Stimulated activated memory B cell treated with anti-CD40 and anti-IgM and Interleukin-4, amounts not matched to agents 10 μg/mL and 1 μg/mL and 100 μg/mL, for 72 hours (primary cell): ENCODE data around the gene PDCD4.
A peak's percentile ranks its signal among the peaks of the same experiment; 100 is the strongest.

Experiments used
- ATAC-seq: fragments of 150-1000 bp; cut with Tn5 transposase; 2 replicates; pipeline ENCODE4 v1.10.0; 2021
- H3K27ac Mint-ChIP-seq: one replicate; pipeline ENCODE4 v1.8.0; 2022; ENCODE audit warnings: mild to moderate bottlenecking, mixed read lengths
- H3K27me3 Mint-ChIP-seq: one replicate; pipeline ENCODE4 v1.8.0; 2022; ENCODE audit warnings: mixed read lengths
- H3K36me3 Mint-ChIP-seq: one replicate; pipeline ENCODE4 v1.8.0; 2022; ENCODE audit warnings: mixed read lengths
- H3K4me1 Mint-ChIP-seq: one replicate; pipeline ENCODE4 v1.8.0; 2022; ENCODE audit warnings: mixed read lengths
- H3K4me3 Mint-ChIP-seq: one replicate; pipeline ENCODE4 v1.8.0; 2022; ENCODE audit warnings: mild to moderate bottlenecking, moderate library complexity, mixed read lengths
- H3K9me3 Mint-ChIP-seq: one replicate; pipeline ENCODE4 v1.8.0; 2022; ENCODE audit warnings: mixed read lengths

Gene PDCD4

DNA sequence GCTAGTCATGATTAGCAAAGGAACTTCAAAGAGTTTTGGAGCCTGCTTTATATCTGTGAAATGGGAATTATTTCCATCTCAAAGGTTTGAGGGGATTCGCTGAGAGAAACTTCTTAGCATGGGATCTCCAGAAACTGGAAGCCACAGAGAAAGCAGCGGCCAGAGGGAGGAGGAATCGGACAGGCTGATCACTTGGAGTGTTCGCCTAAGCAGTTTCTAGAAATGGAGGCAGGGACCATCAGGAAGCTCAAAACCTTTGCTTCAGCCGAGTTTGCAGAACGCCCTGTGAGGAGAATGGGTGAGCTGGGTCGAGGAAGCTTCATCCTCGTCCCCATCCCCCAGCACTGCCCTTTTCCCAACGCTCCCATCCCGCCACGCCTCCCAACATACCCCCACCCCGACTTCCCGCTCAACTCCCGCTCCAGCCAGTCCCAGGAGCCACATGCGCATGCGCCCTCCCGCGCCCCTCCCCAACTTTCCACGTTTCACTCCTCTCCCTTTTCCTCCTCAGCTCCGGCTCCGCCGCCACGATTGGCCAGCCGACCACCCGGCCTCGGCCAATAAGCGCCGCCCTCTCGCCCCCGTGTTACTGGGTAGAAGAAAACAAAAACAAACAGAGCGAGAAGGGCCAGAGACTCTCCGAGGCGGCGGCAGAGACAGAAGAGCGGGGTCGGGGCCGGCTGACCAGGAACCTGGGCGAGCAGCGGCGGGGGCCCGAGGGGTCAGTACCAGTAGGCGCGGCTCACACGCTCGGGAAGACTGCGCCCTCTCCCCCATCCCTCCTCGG lies at the start of gene PDCD4:
Gene PDCD4, plus strand, starts transcription at position 631 of the 787 bp plus-strand sequence. CDS start 4,100 bp downstream, outside the sequence.
- Mint-ChIP-seq H3K36me3 (no peaks in the 10 kb centered on the region), H3K4me1 (peaks cover 58% of the 10 kb centered on the region), H3K27ac (peak within 1 kb of the TSS; percentile 93), H3K27me3 (no peaks in the 10 kb centered on the region), H3K4me3 (peak within 1 kb of the TSS; percentile 86), H3K9me3 (no peaks in the 10 kb centered on the region)
- peak; percentile 93 for ATAC-seq

GRCh38 chr10:110822035-110822711 lies 49.6 kb upstream of the PDCD4 start:
- ATAC-seq, result no peak
- no peak overlapping the region for H3K4me3 Mint-ChIP-seq
- no peaks in the 10 kb centered on the region for H3K27me3 Mint-ChIP-seq
- H3K27ac Mint-ChIP-seq, result peak overlapping the region; percentile 33
- H3K4me1 Mint-ChIP-seq, result peaks cover 45% of the 10 kb centered on the region
- no peaks in the 10 kb centered on the region for H3K36me3 Mint-ChIP-seq
- no peaks in the 10 kb centered on the region for H3K9me3 Mint-ChIP-seq

- H3K4me1 Mint-ChIP-seq, result peaks cover 39% of the 10 kb centered on the region
- ATAC-seq, result no peak
- H3K9me3 Mint-ChIP-seq, result no peaks in the 10 kb centered on the region
- H3K27me3 Mint-ChIP-seq, result no peaks in the 10 kb centered on the region
- H3K4me3 Mint-ChIP-seq, result no peak overlapping the region
- no peaks in the 10 kb centered on the region for H3K36me3 Mint-ChIP-seq
- peak overlapping the region; percentile 33 for H3K27ac Mint-ChIP-seq
Observed at GRCh38 chr10:110822712-110823311, 48.9 kb upstream of the PDCD4 start.

GRCh38 chr10:110824152-110824441 lies 47.6 kb upstream of the PDCD4 start:
- H3K27ac Mint-ChIP-seq, result peak overlapping the region; percentile 33
- no peaks in the 10 kb centered on the region for H3K27me3 Mint-ChIP-seq
- no peaks in the 10 kb centered on the region for H3K9me3 Mint-ChIP-seq
- H3K4me1 Mint-ChIP-seq, result peaks cover 43% of the 10 kb centered on the region
- no peaks in the 10 kb centered on the region for H3K36me3 Mint-ChIP-seq
- ATAC-seq, result no peak
- H3K4me3 Mint-ChIP-seq, result no peak overlapping the region

GRCh38 chr10:110824660-110825059 lies 47.1 kb upstream of the PDCD4 start:
- Mint-ChIP-seq H3K9me3 (no peaks in the 10 kb centered on the region), H3K27me3 (no peaks in the 10 kb centered on the region), H3K4me3 (no peak overlapping the region), H3K36me3 (no peaks in the 10 kb centered on the region), H3K27ac (peak overlapping the region; percentile 33), H3K4me1 (peaks cover 45% of the 10 kb centered on the region)
- ATAC-seq, result no peak

- no peak overlapping the region for H3K4me3 Mint-ChIP-seq
- no peaks in the 10 kb centered on the region for H3K9me3 Mint-ChIP-seq
- H3K36me3 Mint-ChIP-seq, result no peaks in the 10 kb centered on the region
- peaks cover 53% of the 10 kb centered on the region for H3K4me1 Mint-ChIP-seq
- ATAC-seq, result no peak
- H3K27me3 Mint-ChIP-seq, result no peaks in the 10 kb centered on the region
- H3K27ac Mint-ChIP-seq, result peak overlapping the region; percentile 7
Observed at GRCh38 chr10:110825508-110825907, 46.2 kb upstream of the PDCD4 start.

GRCh38 chr10:110827410-110827809 lies 44.3 kb upstream of the PDCD4 start:
- H3K27ac Mint-ChIP-seq, result no peak overlapping the region
- no peaks in the 10 kb centered on the region for H3K9me3 Mint-ChIP-seq
- H3K4me1 Mint-ChIP-seq, result peaks cover 57% of the 10 kb centered on the region
- H3K4me3 Mint-ChIP-seq, result no peak overlapping the region
- H3K36me3 Mint-ChIP-seq, result no peaks in the 10 kb centered on the region
- ATAC-seq, result no peak
- no peaks in the 10 kb centered on the region for H3K27me3 Mint-ChIP-seq

DNA sequence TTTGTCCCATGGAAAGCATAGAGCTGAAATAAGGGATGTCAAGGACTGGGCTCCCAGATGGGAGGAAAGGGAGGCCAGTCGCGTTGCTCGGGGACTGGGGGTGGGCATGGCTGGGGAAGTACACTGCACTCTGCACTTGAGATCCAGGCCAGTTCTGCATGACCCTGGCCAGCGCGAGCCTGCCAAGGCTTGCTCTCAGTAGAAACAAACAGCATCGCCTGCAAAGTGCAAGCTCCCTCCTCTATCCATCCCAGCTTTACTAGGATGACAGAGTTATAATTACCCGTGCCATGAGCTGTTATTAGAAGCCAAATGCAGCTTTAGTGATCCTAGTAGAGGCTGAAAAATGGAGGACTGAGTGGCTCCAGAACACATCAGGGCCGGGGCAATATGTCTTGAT lies 43.9 kb upstream of the PDCD4 start:
- Mint-ChIP-seq H3K36me3 (no peaks in the 10 kb centered on the region), H3K4me1 (peaks cover 53% of the 10 kb centered on the region), H3K4me3 (no peak overlapping the region), H3K9me3 (no peaks in the 10 kb centered on the region), H3K27ac (no peak overlapping the region), H3K27me3 (no peaks in the 10 kb centered on the region)
- no peak for ATAC-seq

DNA sequence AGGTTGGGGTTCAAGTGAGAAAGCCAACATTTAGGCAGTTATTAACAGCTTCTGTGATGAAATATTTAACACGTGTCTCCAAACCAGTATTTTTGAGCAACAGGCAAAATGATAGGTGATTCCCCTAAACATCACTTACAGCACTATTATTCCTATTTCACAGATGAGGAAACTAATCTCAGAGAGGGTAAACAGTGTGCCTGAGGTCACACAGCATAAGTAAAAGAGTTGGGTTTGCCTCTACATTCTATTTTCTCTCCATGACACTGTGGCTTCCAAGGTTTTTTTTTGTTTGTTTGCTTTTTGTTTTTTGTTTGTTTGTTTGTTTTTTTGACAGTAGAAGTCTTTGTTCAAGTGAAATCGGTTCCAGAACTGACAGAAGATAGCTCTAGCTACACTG lies 43.2 kb upstream of the PDCD4 start:
- Mint-ChIP-seq H3K27ac (no peak overlapping the region), H3K27me3 (no peaks in the 10 kb centered on the region)

GRCh38 chr10:110829721-110830410 lies 41.9 kb upstream of the PDCD4 start:
- peak; percentile 63 for ATAC-seq
- Mint-ChIP-seq H3K36me3 (no peaks in the 10 kb centered on the region), H3K4me1 (peaks cover 37% of the 10 kb centered on the region), H3K9me3 (no peaks in the 10 kb centered on the region), H3K4me3 (no peak overlapping the region), H3K27ac (peak overlapping the region; percentile 75), H3K27me3 (no peaks in the 10 kb centered on the region)

More for the DNA sequence above, 43.2 kb upstream of the PDCD4 start:
- H3K4me1 Mint-ChIP-seq, result peaks cover 47% of the 10 kb centered on the region
- no peaks in the 10 kb centered on the region for H3K9me3 Mint-ChIP-seq
- no peak overlapping the region for H3K4me3 Mint-ChIP-seq
- ATAC-seq, result no peak
- no peaks in the 10 kb centered on the region for H3K36me3 Mint-ChIP-seq

GRCh38 chr10:110833234-110833940 lies 38.3 kb upstream of the PDCD4 start:
- Mint-ChIP-seq H3K36me3 (no peaks in the 10 kb centered on the region), H3K27me3 (no peaks in the 10 kb centered on the region), H3K4me3 (no peak overlapping the region), H3K27ac (no peak overlapping the region), H3K4me1 (peaks cover 49% of the 10 kb centered on the region), H3K9me3 (no peaks in the 10 kb centered on the region)
- peak; percentile 6 for ATAC-seq

DNA sequence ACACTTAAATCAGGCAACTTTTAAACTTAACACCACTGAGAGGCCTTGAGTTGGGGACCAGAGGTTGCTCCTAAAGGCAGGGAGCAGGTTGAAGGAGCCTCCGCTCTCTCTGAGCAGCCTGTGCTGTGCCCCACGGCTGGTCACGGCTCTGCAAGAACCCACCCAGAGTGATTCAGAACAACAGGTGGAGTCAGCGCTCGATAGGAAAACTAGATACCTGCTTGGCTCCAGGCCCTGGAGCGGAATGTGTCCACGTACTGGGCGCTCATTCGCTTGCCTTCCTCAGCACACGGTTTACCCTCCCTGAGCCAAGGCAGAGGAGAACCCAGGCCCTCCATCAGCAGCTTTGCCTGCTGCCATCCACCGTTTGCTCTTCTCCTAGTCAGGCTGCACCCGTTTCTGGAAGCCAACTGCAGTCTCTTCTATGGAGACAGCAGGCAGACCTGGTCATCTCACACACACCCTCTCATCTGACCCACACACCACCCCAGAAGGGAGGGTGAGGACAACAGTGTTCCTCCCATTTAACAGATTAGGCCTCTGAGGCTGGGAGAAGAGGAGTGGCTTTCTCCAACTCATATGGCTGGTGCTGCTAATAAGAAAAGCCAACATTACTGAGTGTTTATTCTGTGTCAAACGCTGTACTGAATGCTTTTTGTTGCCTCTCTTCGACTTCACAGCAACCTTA lies 37.6 kb upstream of the PDCD4 start:
- Mint-ChIP-seq H3K9me3 (no peaks in the 10 kb centered on the region), H3K27ac (peak overlapping the region; percentile 3), H3K4me3 (no peak overlapping the region), H3K36me3 (no peaks in the 10 kb centered on the region), H3K4me1 (peaks cover 43% of the 10 kb centered on the region), H3K27me3 (no peaks in the 10 kb centered on the region)
- ATAC-seq, result no peak

- no peak for ATAC-seq
- no peak overlapping the region for H3K4me3 Mint-ChIP-seq
- peak overlapping the region; percentile 3 for H3K27ac Mint-ChIP-seq
- H3K27me3 Mint-ChIP-seq, result no peaks in the 10 kb centered on the region
- peaks cover 40% of the 10 kb centered on the region for H3K4me1 Mint-ChIP-seq
- no peaks in the 10 kb centered on the region for H3K9me3 Mint-ChIP-seq
- H3K36me3 Mint-ChIP-seq, result no peaks in the 10 kb centered on the region
Observed at GRCh38 chr10:110834629-110835301, 37.0 kb upstream of the PDCD4 start.

DNA sequence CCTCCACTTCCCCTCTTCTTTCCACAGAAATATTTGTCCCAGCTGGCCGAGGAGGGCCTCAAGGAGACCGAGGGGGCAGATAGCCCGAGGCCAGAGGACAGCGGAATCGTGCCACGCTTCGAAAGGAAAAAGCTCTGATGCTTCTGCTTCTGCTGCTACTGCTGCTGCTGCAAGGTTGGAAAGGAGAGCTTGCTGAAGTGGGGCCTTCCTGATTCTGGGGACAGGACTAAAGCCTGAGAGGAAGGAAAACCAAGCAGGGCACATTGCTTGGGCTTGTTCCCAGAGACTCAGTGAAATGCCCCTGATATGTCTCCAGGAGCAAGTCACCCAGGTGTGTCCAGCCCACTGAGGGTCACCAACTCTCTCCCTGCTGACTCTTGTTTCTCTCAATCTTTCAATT lies 35.9 kb upstream of the PDCD4 start:
- peak overlapping the region; percentile 50 for H3K27ac Mint-ChIP-seq
- no peaks in the 10 kb centered on the region for H3K27me3 Mint-ChIP-seq
- H3K4me3 Mint-ChIP-seq, result no peak overlapping the region
- ATAC-seq, result no peak
- peaks cover 36% of the 10 kb centered on the region for H3K4me1 Mint-ChIP-seq
- H3K9me3 Mint-ChIP-seq, result no peaks in the 10 kb centered on the region
- no peaks in the 10 kb centered on the region for H3K36me3 Mint-ChIP-seq
